HCT116 (cell line): ENCODE measurements around the gene SCN4B. TPM values are rescaled to one million over a fixed set of nuclear protein-coding genes. Genes with fewer than 3 reads are reported as not detected.

Experiments
- ATAC-seq: fragments of 200-7000 bp; cut with Tn5 transposase; 2 replicates; pipeline ENCODE4 v1.9.1; 2020; ENCODE audit warnings: mild to moderate bottlenecking, moderate library complexity
- BruUV-seq: library from RNA; stranded (reverse); fragments of 400-500 nt; replicated peaks from 2 replicates; lab custom pipeline; 2021; lab: Mats Ljungman, UMichigan
- CTCF ChIA-PET: fragments of 300-600 bp; sonication (Branson Sonifier 250); formaldehyde crosslinking; loops from one replicate; lab custom pipeline; 2021; ENCODE audit warnings: antibody characterized with exemption; lab: Charles Lee
- POLR2A ChIA-PET: fragments of 300-600, 350-600 bp; sonication (Branson Sonifier 250); formaldehyde crosslinking; loops from one replicate; lab custom pipeline; 2021; ENCODE audit warnings: antibody characterized with exemption; lab: Charles Lee
- RAD21 ChIA-PET, 2 experiments: fragments of 300-600 bp; sonication (Branson Sonifier 250); formaldehyde crosslinking; loops; one replicate each; lab custom pipeline; 2023; ENCODE audit warnings: low total read pairs in 2 of 2; ENCODE audit not compliant: uncharacterized antibody in 2 of 2, unreplicated experiment in 2 of 2, low non-redundant PET in 1 of 2; lab: Charles Lee
- DNase-seq: peaks from one replicate; pipeline ENCODE4 v3.0.0-alpha.2; 2010; ENCODE audit warnings: low read depth, low spot score
- H2AFZ ChIP-seq: fragments of 200-600 bp; shearing (Covaris generic), sonication (generic); 2 replicates; pipeline ENCODE4 v1.6.1; 2017; ENCODE audit warnings: low read depth, mixed run types, mixed read lengths, antibody characterized with exemption, low read length; ENCODE audit not compliant: poor library complexity, severe bottlenecking
- H3K27ac ChIP-seq: 2 replicates; pipeline ENCODE4 v1.5.1; 2012; ENCODE audit warnings: low read depth, low read length
- H3K27me3 ChIP-seq: fragments of 200-600 bp; sonication (generic); 2 replicates; pipeline ENCODE4 v1.6.1; 2016; ENCODE audit warnings: mixed run types, low read length, mixed read lengths; ENCODE audit not compliant: insufficient read depth
- H3K36me3 ChIP-seq, 2 experiments: fragments of 200-500 bp in 1 of 2; fragments of 200-600 bp in 1 of 2; sonication (Bioruptor generic) in 1 of 2; sonication (generic) in 1 of 2; 2 replicates each; pipeline versions ENCODE4 v1.5.1 to v1.6.1; 2014 to 2016; ENCODE audit warnings: low read length in 2 of 2, inconsistent platforms in 1 of 2, mixed read lengths in 1 of 2, mixed run types in 1 of 2; ENCODE audit not compliant: insufficient read depth in 2 of 2, control insufficient read depth in 1 of 2
- H3K4me1 ChIP-seq, 2 experiments: fragments of 200-600 bp in 1 of 2; sonication (generic) in 1 of 2; 2 replicates each; pipeline versions ENCODE4 v1.5.1 to v1.6.1; 2012 to 2017; ENCODE audit warnings: low read length in 2 of 2, inconsistent platforms in 1 of 2, mild to moderate bottlenecking in 1 of 2, mixed read lengths in 1 of 2, mixed run types in 1 of 2, moderate library complexity in 1 of 2; ENCODE audit not compliant: insufficient read depth in 2 of 2, control insufficient read depth in 1 of 2
- H3K4me2 ChIP-seq: fragments of 200-600 bp; sonication (generic); 2 replicates; pipeline ENCODE4 v1.6.1; 2017; ENCODE audit warnings: mixed run types, low read length, mixed read lengths
- H3K4me3 ChIP-seq, 2 experiments: fragments of 200-600 bp in 1 of 2; sonication (generic) in 1 of 2; replicated peaks in 1 of 2; 2 replicates each; pipeline ENCODE4 v1.5.1; 2011 to 2016; ENCODE audit warnings: low read length in 2 of 2, control low read depth in 1 of 2, low read depth in 1 of 2, mild to moderate bottlenecking in 1 of 2, mixed read lengths in 1 of 2, mixed run types in 1 of 2
- H3K79me2 ChIP-seq: fragments of 200-600 bp; sonication (generic); 2 replicates; pipeline ENCODE4 v1.6.1; 2017; ENCODE audit warnings: mild to moderate bottlenecking, mixed run types, low read length, moderate library complexity, mixed read lengths; ENCODE audit not compliant: insufficient read depth
- H3K9ac ChIP-seq: fragments of 200-600 bp; sonication (generic); 2 replicates; pipeline ENCODE4 v1.6.1; 2016; ENCODE audit warnings: low read length, mixed read lengths
- H3K9me2 ChIP-seq: fragments of 200-600 bp; sonication (generic), shearing (Covaris generic); 2 replicates; pipeline ENCODE4 v1.6.1; 2017; ENCODE audit warnings: mixed run types, mild to moderate bottlenecking, moderate library complexity; ENCODE audit not compliant: insufficient read depth
- H3K9me3 ChIP-seq, 2 experiments: fragments of 200-500 bp in 1 of 2; fragments of 200-600 bp in 1 of 2; sonication (Bioruptor generic) in 1 of 2; sonication (generic) in 1 of 2; 2 replicates each; pipeline ENCODE4 v1.6.1; 2014 to 2017; ENCODE audit warnings: low read length in 2 of 2, mixed read lengths in 2 of 2, inconsistent platforms in 1 of 2, low read depth in 1 of 2, mild to moderate bottlenecking in 1 of 2, mixed run types in 1 of 2, moderate library complexity in 1 of 2; ENCODE audit not compliant: control insufficient read depth in 1 of 2, insufficient read depth in 1 of 2
- H4K20me1 ChIP-seq: fragments of 200-600 bp; sonication (generic), shearing (Covaris generic); 2 replicates; pipeline ENCODE4 v1.6.1; 2017; ENCODE audit warnings: mixed run types, mild to moderate bottlenecking, moderate library complexity; ENCODE audit not compliant: insufficient read depth
- CTCF ChIP-seq, 3 experiments: fragments of 200-600 bp in 1 of 3; sonication (generic) in 1 of 3; IDR thresholded peaks in 2 of 3; conservative IDR thresholded peaks in 1 of 3; 2 replicates each; pipeline ENCODE4 v1.5.1; 2012 to 2017; ENCODE audit warnings: low read depth in 2 of 3, low read length in 2 of 3, antibody characterized with exemption in 1 of 3, borderline replicate concordance in 1 of 3, control low read depth in 1 of 3, mild to moderate bottlenecking in 1 of 3, mixed read lengths in 1 of 3, mixed run types in 1 of 3, moderate library complexity in 1 of 3; ENCODE audit not compliant: insufficient read depth in 1 of 3
- EGR1 ChIP-seq: IDR thresholded peaks from 2 replicates; pipeline ENCODE4 v1.6.1; 2012; ENCODE audit warnings: low read depth
- JUND ChIP-seq: IDR thresholded peaks from 2 replicates; pipeline ENCODE4 v1.6.1; 2012
- POLR2A ChIP-seq: IDR thresholded peaks from 2 replicates; pipeline ENCODE4 v1.7.0; 2011; ENCODE audit warnings: borderline replicate concordance; ENCODE audit not compliant: insufficient read depth, insufficient read length; ENCODE audit errors: extremely low read depth
- RAD21 ChIP-seq: IDR thresholded peaks from 2 replicates; pipeline ENCODE4 v1.6.1; 2012; ENCODE audit warnings: low read depth, mild to moderate bottlenecking
- REST ChIP-seq: IDR thresholded peaks from 2 replicates; pipeline ENCODE4 v1.6.1; 2012; ENCODE audit warnings: low read depth
- SIN3A ChIP-seq: IDR thresholded peaks from 2 replicates; pipeline ENCODE4 v1.6.1; 2012; ENCODE audit warnings: low read depth
- SRF ChIP-seq: IDR thresholded peaks from 2 replicates; pipeline ENCODE4 v1.6.1; 2012; ENCODE audit warnings: low read depth
- ZBTB33 ChIP-seq: IDR thresholded peaks from 2 replicates; pipeline ENCODE4 v1.6.1; 2011; ENCODE audit warnings: mild to moderate bottlenecking, low read length, moderate library complexity; ENCODE audit not compliant: insufficient replicate concordance; ENCODE audit errors: extremely low read depth
- ZNF274 ChIP-seq: fragments of 200-500 bp; sonication (Bioruptor generic); IDR thresholded peaks from 2 replicates; pipeline ENCODE4 v1.6.1; 2014; ENCODE audit warnings: mild to moderate bottlenecking, low read depth, low read length, inconsistent platforms
- intact Hi-C: fragments of 100-400 bp; cut with micrococcal nuclease; formaldehyde crosslinking; loops from 2 replicates; pipeline ENCODE4 v1.10.0; 2022
- total RNA-seq: library from RNA; stranded (reverse); gene quantifications from one replicate; pipeline ENCODE4 v1.2.1, GENCODE V29; 2021; ENCODE audit not compliant: unreplicated experiment

Gene SCN4B
- total RNA-seq, 1 experiment from 2014 or later, result 0.32 TPM

GRCh38 chr11:118112711-118113430 is 39.8 kb downstream of the SCN4B start:
- Histone ChIP-seq H3K9me2 (no peaks in the 10 kb centered on the region), H3K4me3 (no peak overlapping the region), H2AFZ (no peak overlapping the region), H3K79me2 (no peaks in the 10 kb centered on the region), H3K27me3 (no peaks in the 10 kb centered on the region), H3K9ac (no peak overlapping the region), H3K4me1 (no peaks in the 10 kb centered on the region), H3K4me2 (no peak overlapping the region), H3K9me3 (no peaks in the 10 kb centered on the region), H4K20me1 (no peaks in the 10 kb centered on the region), H3K27ac (no peak overlapping the region), H3K36me3 (no peaks in the 10 kb centered on the region)
- BruUV-seq, result no TSS peak
- ATAC-seq (no peak), DNase-seq (no peak)
- intact Hi-C loops, result no loop called here
- ChIA-PET RAD21 (no interaction called here), CTCF (no interaction called here), POLR2A (no interaction called here)
- TF ChIP-seq ZBTB33 (no peak), ZNF274 (no peak), EGR1 (no peak), JUND (no peak), RAD21 (no peak), CTCF (IDR thresholded peaks at IDR 0.05 in 2 of 3, conservative IDR thresholded peaks at IDR 0.05 in 1 of 3; ENCODE audit: borderline replicate concordance in 1 of 3, insufficient read depth in 1 of 3, low read depth in 2 of 3, low read length in 2 of 3) (no peak), SIN3A (no peak), POLR2A (no peak), SRF (no peak), REST (no peak)
